Upper lobe of left lung (tissue), 6 donors: ENCODE results near the gene IL17RB. TPM values are rescaled to one million over a fixed set of nuclear protein-coding genes. Genes with fewer than 3 reads are reported as not detected.

Experiments
- ATAC-seq, 2 donors: fragments of 200-7000 bp; cut with Tn5 transposase; one replicate each; pipeline ENCODE4 v1.9.1; 2022; ENCODE audit warnings: mild to moderate bottlenecking in 2 of 2, moderate library complexity in 2 of 2; ENCODE audit not compliant: low FRiP score in 2 of 2
- DNase-seq, 2 donors: peaks; one replicate each; pipeline ENCODE4 v3.0.0-alpha.2; 2019 to 2020
- H3K27ac ChIP-seq, 4 donors: fragments of 200-600 bp; sonication (generic); one replicate each; pipeline ENCODE4 v1.5.1; 2016 to 2019
- H3K27me3 ChIP-seq, 4 donors: fragments of 200-600 bp; sonication (generic); one replicate each; pipeline ENCODE4 v1.5.1; 2017 to 2019
- H3K36me3 ChIP-seq, 4 donors: fragments of 200-600 bp; sonication (generic); one replicate each; pipeline ENCODE4 v1.5.1; 2016 to 2019
- H3K4me1 ChIP-seq, 4 donors: fragments of 200-600 bp; sonication (generic); one replicate each; pipeline ENCODE4 v1.5.1; 2018 to 2019
- H3K4me3 ChIP-seq, 4 donors: fragments of 200-600 bp; sonication (generic); one replicate each; pipeline ENCODE4 v1.5.1; 2017 to 2019; ENCODE audit warnings: mild to moderate bottlenecking in 2 of 4, moderate library complexity in 1 of 4
- H3K9me3 ChIP-seq, 4 donors: fragments of 200-600 bp; sonication (generic); one replicate each; pipeline ENCODE4 v1.5.1; 2018 to 2019
- EP300 ChIP-seq, 4 donors: sonication (generic); formaldehyde crosslinking; IDR thresholded peaks; one replicate each; pipeline ENCODE4 v1.5.1; 2017; ENCODE audit warnings: antibody characterized with exemption in 4 of 4, control low read depth in 2 of 4
- POLR2A ChIP-seq, 4 donors: fragments of 450-650 bp; IDR thresholded peaks; one replicate each; pipeline ENCODE4 v1.5.1; 2016 to 2017; ENCODE audit warnings: antibody characterized with exemption in 4 of 4, mild to moderate bottlenecking in 2 of 4
- POLR2AphosphoS5 ChIP-seq, 2 donors: sonication (generic); formaldehyde crosslinking; IDR thresholded peaks; one replicate each; pipeline ENCODE4 v1.5.1; 2017; ENCODE audit warnings: antibody characterized with exemption in 2 of 2
- WGBS, 2 donors: methylation state at CpG; one replicate each; pipeline ENCODE4 v1.1.5; 2017 to 2018; 5-methylcytosine and 5-hydroxymethylcytosine counted together
- total RNA-seq, 6 donors: library from RNA; depleted of rRNA in 4 of 6; stranded (reverse); fragments of >200 nt in 4 of 6; gene quantifications; one replicate each; pipeline versions ENCODE4 v1.1.0 to v1.2.1, GENCODE V29; 2016 to 2021
- TF ChIP-seq, protein P1 (sequence below), 6 experiments: fragments of 450-650 bp in 4 of 6; fragments of 200-600 bp in 2 of 6; sonication (generic) in 2 of 6; IDR thresholded peaks; one replicate each; pipeline ENCODE4 v1.5.1; 2016 to 2019; ENCODE audit warnings: antibody characterized with exemption in 6 of 6
- donor health status: DM: no; HTN: no; CAD: no; lungs with moderate emphysema.
- donor health status: DM: no; HTN: yes; CAD: no; lungs with severe emphysema.

The IL17RB gene
- total RNA-seq, 6 donors from 2014 or later = 3.1 to 15.6 (median 6.3) TPM

- Histone ChIP-seq H3K27me3 (peaks cover 0 to 2% (median 0%) of the 10 kb centered on the region in 4 donors), H3K27ac (no peak overlapping the region), H3K36me3 (no peaks in the 10 kb centered on the region), H3K4me1 (peaks cover 8 to 21% (median 13%) of the 10 kb centered on the region in 4 donors), H3K4me3 (no peak overlapping the region), H3K9me3 (no peaks in the 10 kb centered on the region)
- 93 to 97% methylated on average over 7 of the region's 7 CpGs for WGBS, 2 donors
- no peak for DNase-seq
- TF ChIP-seq POLR2A (IDR thresholded peaks at IDR 0.05) (no peak), POLR2AphosphoS5 (IDR thresholded peaks at IDR 0.05) (no peak), EP300 (IDR thresholded peaks at IDR 0.05) (no peak)
- TF ChIP-seq, protein P1, sequence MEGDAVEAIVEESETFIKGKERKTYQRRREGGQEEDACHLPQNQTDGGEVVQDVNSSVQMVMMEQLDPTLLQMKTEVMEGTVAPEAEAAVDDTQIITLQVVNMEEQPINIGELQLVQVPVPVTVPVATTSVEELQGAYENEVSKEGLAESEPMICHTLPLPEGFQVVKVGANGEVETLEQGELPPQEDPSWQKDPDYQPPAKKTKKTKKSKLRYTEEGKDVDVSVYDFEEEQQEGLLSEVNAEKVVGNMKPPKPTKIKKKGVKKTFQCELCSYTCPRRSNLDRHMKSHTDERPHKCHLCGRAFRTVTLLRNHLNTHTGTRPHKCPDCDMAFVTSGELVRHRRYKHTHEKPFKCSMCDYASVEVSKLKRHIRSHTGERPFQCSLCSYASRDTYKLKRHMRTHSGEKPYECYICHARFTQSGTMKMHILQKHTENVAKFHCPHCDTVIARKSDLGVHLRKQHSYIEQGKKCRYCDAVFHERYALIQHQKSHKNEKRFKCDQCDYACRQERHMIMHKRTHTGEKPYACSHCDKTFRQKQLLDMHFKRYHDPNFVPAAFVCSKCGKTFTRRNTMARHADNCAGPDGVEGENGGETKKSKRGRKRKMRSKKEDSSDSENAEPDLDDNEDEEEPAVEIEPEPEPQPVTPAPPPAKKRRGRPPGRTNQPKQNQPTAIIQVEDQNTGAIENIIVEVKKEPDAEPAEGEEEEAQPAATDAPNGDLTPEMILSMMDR (IDR thresholded peaks at IDR 0.05) = no peak
- no peak for ATAC-seq
These were observed 3.5 kb downstream of the IL17RB start for GRCh38 chr3:53849916-53850315.

DNA sequence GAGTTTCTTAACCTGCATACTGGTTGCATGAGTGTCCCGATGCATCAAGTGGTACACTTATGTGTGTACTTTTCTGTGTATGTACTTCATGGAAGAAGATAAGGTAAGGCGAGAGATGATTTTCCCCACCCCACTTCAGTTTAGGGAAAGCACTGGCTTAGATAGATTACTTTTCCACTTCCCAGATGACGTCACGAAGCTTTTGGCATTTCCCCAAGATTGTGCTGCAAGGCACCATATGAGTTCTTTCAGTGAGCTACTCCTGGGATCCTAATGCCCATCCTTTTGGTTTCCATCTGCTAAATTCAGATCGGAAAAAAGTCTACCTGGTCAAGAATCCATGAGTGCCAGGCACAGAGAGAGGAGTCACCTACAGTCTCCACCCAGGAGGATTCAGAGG, 4.5 kb downstream of the IL17RB start:
- TF ChIP-seq EP300 (IDR thresholded peaks at IDR 0.05) = no peak
- TF ChIP-seq POLR2AphosphoS5 (IDR thresholded peaks at IDR 0.05) = no peak
- TF ChIP-seq, protein P1 (IDR thresholded peaks at IDR 0.05) = no peak
- TF ChIP-seq POLR2A (IDR thresholded peaks at IDR 0.05) = no peak
- WGBS, 2 donors = 43 to 49% methylated on average over 5 of the region's 5 CpGs
- no peaks in the 10 kb centered on the region for H3K9me3 ChIP-seq
- H3K27ac ChIP-seq = no peak overlapping the region
- H3K36me3 ChIP-seq = no peaks in the 10 kb centered on the region
- ATAC-seq = no peak
- H3K4me3 ChIP-seq = no peak overlapping the region
- peaks cover 0 to 2% (median 0%) of the 10 kb centered on the region in 4 donors for H3K27me3 ChIP-seq
- H3K4me1 ChIP-seq = peaks cover 5 to 11% (median 9%) of the 10 kb centered on the region in 4 donors
- DNase-seq = peak in 1 of 2 donors; percentile 33

GRCh38 chr3:53856964-53857363, 10.6 kb downstream of the IL17RB start:
- DNase-seq = no peak
- TF ChIP-seq EP300 (IDR thresholded peaks at IDR 0.05) = no peak
- no peak for TF ChIP-seq POLR2A (IDR thresholded peaks at IDR 0.05)
- TF ChIP-seq, protein P1 (IDR thresholded peaks at IDR 0.05) = no peak
- no peak for TF ChIP-seq POLR2AphosphoS5 (IDR thresholded peaks at IDR 0.05)
- 70 to 80% methylated on average over 6 to 7 of the region's 7 CpGs for WGBS, 2 donors

DNA sequence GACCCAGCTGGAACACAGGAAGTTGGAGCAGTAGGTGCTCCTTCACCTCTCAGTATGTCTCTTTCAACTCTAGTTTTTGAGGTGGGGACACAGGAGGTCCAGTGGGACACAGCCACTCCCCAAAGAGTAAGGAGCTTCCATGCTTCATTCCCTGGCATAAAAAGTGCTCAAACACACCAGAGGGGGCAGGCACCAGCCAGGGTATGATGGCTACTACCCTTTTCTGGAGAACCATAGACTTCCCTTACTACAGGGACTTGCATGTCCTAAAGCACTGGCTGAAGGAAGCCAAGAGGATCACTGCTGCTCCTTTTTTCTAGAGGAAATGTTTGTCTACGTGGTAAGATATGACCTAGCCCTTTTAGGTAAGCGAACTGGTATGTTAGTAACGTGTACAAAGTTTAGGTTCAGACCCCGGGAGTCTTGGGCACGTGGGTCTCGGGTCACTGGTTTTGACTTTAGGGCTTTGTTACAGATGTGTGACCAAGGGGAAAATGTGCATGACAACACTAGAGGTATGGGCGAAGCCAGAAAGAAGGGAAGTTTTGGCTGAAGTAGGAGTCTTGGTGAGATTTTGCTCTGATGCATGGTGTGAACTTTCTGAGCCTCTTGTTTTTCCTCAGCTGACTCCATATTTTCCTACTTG, 11.9 kb downstream of the IL17RB start:
- Histone ChIP-seq H3K9me3 (no peaks in the 10 kb centered on the region), H3K27me3 (no peaks in the 10 kb centered on the region), H3K4me3 (no peak overlapping the region), H3K4me1 (no peaks in the 10 kb centered on the region), H3K36me3 (peaks cover 0 to 29% (median 9%) of the 10 kb centered on the region in 4 donors), H3K27ac (no peak overlapping the region)
- ATAC-seq = no peak
- WGBS, 2 donors = 91 to 95% methylated on average over 7 of the region's 7 CpGs
- DNase-seq = no peak
- TF ChIP-seq, protein P1 (IDR thresholded peaks at IDR 0.05) = no peak
- TF ChIP-seq EP300 (IDR thresholded peaks at IDR 0.05) (no peak), POLR2AphosphoS5 (IDR thresholded peaks at IDR 0.05) (no peak), POLR2A (IDR thresholded peaks at IDR 0.05) (no peak)

More at GRCh38 chr3:53856964-53857363, 10.6 kb downstream of the IL17RB start:
- H3K27me3 ChIP-seq = no peaks in the 10 kb centered on the region
- no peak overlapping the region for H3K4me3 ChIP-seq
- ATAC-seq = no peak
- H3K27ac ChIP-seq = no peak overlapping the region
- H3K36me3 ChIP-seq = peaks cover 0 to 17% (median 6%) of the 10 kb centered on the region in 4 donors
- H3K4me1 ChIP-seq = no peaks in the 10 kb centered on the region
- H3K9me3 ChIP-seq = no peaks in the 10 kb centered on the region

DNA sequence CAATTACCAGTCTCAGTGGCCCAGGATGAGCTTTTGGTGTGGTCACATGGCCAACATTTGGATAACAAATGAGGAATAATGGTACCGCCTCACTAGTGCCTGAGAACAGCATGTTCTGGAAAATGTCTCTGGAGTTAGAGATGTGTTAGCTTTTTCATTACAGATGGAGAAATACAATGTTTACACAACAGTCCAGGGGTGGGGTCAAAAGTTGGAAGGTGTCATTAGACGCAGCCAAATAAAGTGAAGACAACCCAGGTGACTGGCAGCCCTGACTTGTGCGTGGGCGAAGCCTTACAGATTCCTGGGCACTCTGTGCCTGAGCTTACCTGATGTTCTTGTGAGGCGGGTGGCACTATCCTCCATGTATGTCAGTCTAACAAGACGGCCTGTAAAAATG, 12.8 kb downstream of the IL17RB start:
- no peak for TF ChIP-seq POLR2A (IDR thresholded peaks at IDR 0.05)
- no peak for TF ChIP-seq EP300 (IDR thresholded peaks at IDR 0.05)
- TF ChIP-seq, protein P1 (IDR thresholded peaks at IDR 0.05) = no peak
- TF ChIP-seq POLR2AphosphoS5 (IDR thresholded peaks at IDR 0.05) = no peak
- H3K9me3 ChIP-seq = no peaks in the 10 kb centered on the region
- no peak for ATAC-seq
- no peak for DNase-seq
- H3K27ac ChIP-seq = no peak overlapping the region
- WGBS, 2 donors = 91 to 97% methylated on average over 6 of the region's 6 CpGs
- H3K27me3 ChIP-seq = no peaks in the 10 kb centered on the region
- peaks cover 0 to 39% (median 12%) of the 10 kb centered on the region in 4 donors for H3K36me3 ChIP-seq
- H3K4me1 ChIP-seq = no peaks in the 10 kb centered on the region
- no peak overlapping the region for H3K4me3 ChIP-seq
